ENCODE data around the gene NFASC.

The NFASC gene

GRCh38 chr1:204928671-204929486 lies 58.2 kb downstream of the NFASC start:
- TF ChIP-seq EZH2 (IDR thresholded peaks at IDR 0.05), result no peak
- no peak for TF ChIP-seq POLR2AphosphoS5 (IDR thresholded peaks at IDR 0.05; ENCODE audit: borderline replicate concordance, low read depth, low read length)
- no peak for TF ChIP-seq FOXP2 (optimal IDR thresholded peaks at IDR 0.05; ENCODE audit: control extremely low read depth, extremely low read length, insufficient read depth)
- DNase-seq (ENCODE audit: low read depth, low spot score), result no peak
- no peak overlapping the region for H3K27ac ChIP-seq
- no peaks in the 10 kb centered on the region for H3K36me3 ChIP-seq (ENCODE audit: insufficient read depth, low read length)
- no peaks in the 10 kb centered on the region for H3K9me3 ChIP-seq (ENCODE audit: low read depth, low read length)
- H3K9ac ChIP-seq (ENCODE audit: insufficient read length), result no peak overlapping the region
- no peak overlapping the region for H3K4me3 ChIP-seq

GRCh38 chr1:204929487-204930154 lies 59.0 kb downstream of the NFASC start:
- H3K9me3 ChIP-seq (ENCODE audit: low read depth, low read length), result no peaks in the 10 kb centered on the region
- no peaks in the 10 kb centered on the region for H3K36me3 ChIP-seq (ENCODE audit: insufficient read depth, low read length)
- H3K9ac ChIP-seq (ENCODE audit: insufficient read length), result no peak overlapping the region
- no peak for TF ChIP-seq EZH2 (IDR thresholded peaks at IDR 0.05)
- TF ChIP-seq FOXP2 (optimal IDR thresholded peaks at IDR 0.05; ENCODE audit: control extremely low read depth, extremely low read length, insufficient read depth), result no peak
- no peak overlapping the region for H3K4me3 ChIP-seq
- H3K27ac ChIP-seq, result no peak overlapping the region
- no peak for DNase-seq (ENCODE audit: low read depth, low spot score)

DNA sequence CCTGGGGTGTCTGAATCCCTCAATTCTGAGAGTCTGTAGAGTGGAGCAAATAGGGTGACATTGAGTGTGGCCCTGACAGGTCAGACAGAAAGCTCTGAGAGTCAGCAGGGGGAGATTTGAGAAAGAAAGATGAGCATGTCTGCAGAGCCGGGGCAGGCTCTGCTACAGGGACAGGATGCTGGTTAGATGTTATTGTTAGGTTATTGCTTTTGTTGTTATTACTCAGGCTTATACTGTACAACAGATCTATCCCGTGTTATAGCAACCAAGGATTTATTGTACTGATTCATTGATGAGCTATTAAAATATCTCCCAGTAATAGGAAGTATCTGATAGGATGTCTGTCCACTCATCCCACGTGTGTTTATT lies 59.5 kb downstream of the NFASC start:
- H3K4me3 ChIP-seq, result no peak overlapping the region
- TF ChIP-seq POLR2AphosphoS5 (IDR thresholded peaks at IDR 0.05; ENCODE audit: borderline replicate concordance, low read depth, low read length), result no peak
- no peak for TF ChIP-seq FOXP2 (optimal IDR thresholded peaks at IDR 0.05; ENCODE audit: control extremely low read depth, extremely low read length, insufficient read depth)
- TF ChIP-seq EZH2 (IDR thresholded peaks at IDR 0.05), result no peak
- no peaks in the 10 kb centered on the region for H3K36me3 ChIP-seq (ENCODE audit: insufficient read depth, low read length)
- no peak overlapping the region for H3K9ac ChIP-seq (ENCODE audit: insufficient read length)
- H3K9me3 ChIP-seq (ENCODE audit: low read depth, low read length), result no peaks in the 10 kb centered on the region
- no peak overlapping the region for H3K27ac ChIP-seq
- no peak for DNase-seq (ENCODE audit: low read depth, low spot score)

DNA sequence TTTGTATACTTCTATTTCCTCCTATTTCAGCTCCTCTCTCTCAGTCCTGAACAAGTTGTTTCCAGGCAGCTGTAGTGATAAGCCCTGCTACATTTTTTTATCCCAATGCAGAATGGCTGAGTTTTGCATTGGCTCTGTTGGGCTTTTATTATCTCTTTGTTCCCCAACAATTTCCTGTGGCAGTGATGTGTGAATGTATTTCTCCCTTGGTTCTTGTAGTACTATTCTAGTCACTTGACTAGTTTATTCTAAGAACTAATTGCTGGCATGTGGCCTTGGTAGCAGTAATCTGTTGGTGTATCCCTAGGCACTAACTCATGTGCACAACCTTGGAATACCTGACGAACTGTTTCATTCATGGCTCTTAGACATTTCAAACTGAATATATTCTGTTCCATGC lies 60.7 kb downstream of the NFASC start:
- Histone ChIP-seq H3K4me3 (no peak overlapping the region), H3K9me3 (ENCODE audit: low read depth, low read length) (no peaks in the 10 kb centered on the region), H3K27ac (no peak overlapping the region), H3K36me3 (ENCODE audit: insufficient read depth, low read length) (no peaks in the 10 kb centered on the region), H3K9ac (ENCODE audit: insufficient read length) (no peak overlapping the region)
- no peak for DNase-seq (ENCODE audit: low read depth, low spot score)
- no peak for TF ChIP-seq EZH2 (IDR thresholded peaks at IDR 0.05)
- no peak for TF ChIP-seq FOXP2 (optimal IDR thresholded peaks at IDR 0.05; ENCODE audit: control extremely low read depth, extremely low read length, insufficient read depth)
- no peak for TF ChIP-seq POLR2AphosphoS5 (IDR thresholded peaks at IDR 0.05; ENCODE audit: borderline replicate concordance, low read depth, low read length)

- Histone ChIP-seq H3K36me3 (ENCODE audit: insufficient read depth, low read length) (no peaks in the 10 kb centered on the region), H3K4me3 (no peak overlapping the region), H3K9ac (ENCODE audit: insufficient read length) (no peak overlapping the region), H3K9me3 (ENCODE audit: low read depth, low read length) (no peaks in the 10 kb centered on the region), H3K27ac (no peak overlapping the region)
- no peak for DNase-seq (ENCODE audit: low read depth, low spot score)
- TF ChIP-seq EZH2 (IDR thresholded peaks at IDR 0.05) (no peak), FOXP2 (optimal IDR thresholded peaks at IDR 0.05; ENCODE audit: control extremely low read depth, extremely low read length, insufficient read depth) (no peak)
Observed at GRCh38 chr1:204931768-204932572, 61.3 kb downstream of the NFASC start.

DNA sequence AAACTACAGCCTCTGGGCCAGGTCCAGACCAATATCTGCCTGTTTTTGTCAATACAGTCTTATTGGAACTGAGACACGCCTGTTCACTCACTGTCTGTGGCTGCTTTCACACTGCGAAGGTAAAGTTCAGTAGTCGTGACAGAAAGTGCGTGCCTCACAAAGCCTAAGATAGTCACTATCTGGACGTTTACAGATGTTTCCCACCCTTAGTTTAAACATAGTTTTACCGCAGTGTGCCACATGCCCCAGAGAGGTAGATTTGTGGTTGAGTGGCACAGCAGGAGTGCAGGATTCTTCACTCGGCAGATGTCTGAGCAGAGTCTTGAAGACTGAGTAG lies 61.9 kb downstream of the NFASC start:
- no peak for TF ChIP-seq FOXP2 (optimal IDR thresholded peaks at IDR 0.05; ENCODE audit: control extremely low read depth, extremely low read length, insufficient read depth)
- TF ChIP-seq EZH2 (IDR thresholded peaks at IDR 0.05), result no peak
- TF ChIP-seq POLR2AphosphoS5 (IDR thresholded peaks at IDR 0.05; ENCODE audit: borderline replicate concordance, low read depth, low read length), result no peak
- Histone ChIP-seq H3K27ac (no peak overlapping the region), H3K4me3 (no peak overlapping the region), H3K9me3 (ENCODE audit: low read depth, low read length) (no peaks in the 10 kb centered on the region), H3K36me3 (ENCODE audit: insufficient read depth, low read length) (no peaks in the 10 kb centered on the region), H3K9ac (ENCODE audit: insufficient read length) (no peak overlapping the region)
- DNase-seq (ENCODE audit: low read depth, low spot score), result no peak

- TF ChIP-seq FOXP2 (optimal IDR thresholded peaks at IDR 0.05; ENCODE audit: control extremely low read depth, extremely low read length, insufficient read depth) (no peak), POLR2AphosphoS5 (IDR thresholded peaks at IDR 0.05; ENCODE audit: borderline replicate concordance, low read depth, low read length) (no peak), EZH2 (IDR thresholded peaks at IDR 0.05) (no peak)
- no peaks in the 10 kb centered on the region for H3K36me3 ChIP-seq (ENCODE audit: insufficient read depth, low read length)
- DNase-seq (ENCODE audit: low read depth, low spot score), result no peak
- no peak overlapping the region for H3K27ac ChIP-seq
- no peak overlapping the region for H3K9ac ChIP-seq (ENCODE audit: insufficient read length)
- no peaks in the 10 kb centered on the region for H3K9me3 ChIP-seq (ENCODE audit: low read depth, low read length)
- no peak overlapping the region for H3K4me3 ChIP-seq
Observed at GRCh38 chr1:204935155-204935554, 64.5 kb downstream of the NFASC start.

GRCh38 chr1:204936765-204937164 lies 66.1 kb downstream of the NFASC start:
- TF ChIP-seq EZH2 (IDR thresholded peaks at IDR 0.05) (no peak), FOXP2 (optimal IDR thresholded peaks at IDR 0.05; ENCODE audit: control extremely low read depth, extremely low read length, insufficient read depth) (no peak), POLR2AphosphoS5 (IDR thresholded peaks at IDR 0.05; ENCODE audit: borderline replicate concordance, low read depth, low read length) (no peak)
- Histone ChIP-seq H3K36me3 (ENCODE audit: insufficient read depth, low read length) (no peaks in the 10 kb centered on the region), H3K9ac (ENCODE audit: insufficient read length) (no peak overlapping the region), H3K27ac (no peak overlapping the region), H3K4me3 (no peak overlapping the region), H3K9me3 (ENCODE audit: low read depth, low read length) (no peaks in the 10 kb centered on the region)
- DNase-seq (ENCODE audit: low read depth, low spot score), result no peak
